PFSK-1 (cell line): ENCODE measurements around the gene C22orf15.

Source experiments
- FOXP2 ChIP-seq: optimal IDR thresholded peaks from 2 replicates; pipeline ENCODE3; 2011; ENCODE audit warnings: borderline replicate concordance, control low read depth, inconsistent platforms; ENCODE audit not compliant: insufficient read depth; ENCODE audit errors: extremely low read length, extremely low read depth
- POLR2AphosphoS5 ChIP-seq: IDR thresholded peaks from 2 replicates; pipeline ENCODE4 v1.6.1; 2012; ENCODE audit warnings: low read depth, mild to moderate bottlenecking, control low read depth, low read length, moderate library complexity
- REST ChIP-seq, 2 experiments: IDR thresholded peaks; 2 replicates each; pipeline versions ENCODE4 v1.6.1 to v1.8.0; 2011 to 2012; ENCODE audit warnings: low read depth in 2 of 2, low read length in 2 of 2, control low read depth in 1 of 2, inconsistent platforms in 1 of 2, mild to moderate bottlenecking in 1 of 2, moderate library complexity in 1 of 2; ENCODE audit not compliant: insufficient read depth in 1 of 2
- SIN3A ChIP-seq: IDR thresholded peaks from 2 replicates; pipeline ENCODE4 v1.6.1; 2012; ENCODE audit warnings: mild to moderate bottlenecking, low read length, moderate library complexity, borderline replicate concordance; ENCODE audit not compliant: insufficient read depth
- TAF1 ChIP-seq: IDR thresholded peaks from 2 replicates; pipeline ENCODE4 v1.6.1; 2012; ENCODE audit warnings: low read length, control low read depth, borderline replicate concordance; ENCODE audit not compliant: insufficient read depth

The C22orf15 gene

DNA sequence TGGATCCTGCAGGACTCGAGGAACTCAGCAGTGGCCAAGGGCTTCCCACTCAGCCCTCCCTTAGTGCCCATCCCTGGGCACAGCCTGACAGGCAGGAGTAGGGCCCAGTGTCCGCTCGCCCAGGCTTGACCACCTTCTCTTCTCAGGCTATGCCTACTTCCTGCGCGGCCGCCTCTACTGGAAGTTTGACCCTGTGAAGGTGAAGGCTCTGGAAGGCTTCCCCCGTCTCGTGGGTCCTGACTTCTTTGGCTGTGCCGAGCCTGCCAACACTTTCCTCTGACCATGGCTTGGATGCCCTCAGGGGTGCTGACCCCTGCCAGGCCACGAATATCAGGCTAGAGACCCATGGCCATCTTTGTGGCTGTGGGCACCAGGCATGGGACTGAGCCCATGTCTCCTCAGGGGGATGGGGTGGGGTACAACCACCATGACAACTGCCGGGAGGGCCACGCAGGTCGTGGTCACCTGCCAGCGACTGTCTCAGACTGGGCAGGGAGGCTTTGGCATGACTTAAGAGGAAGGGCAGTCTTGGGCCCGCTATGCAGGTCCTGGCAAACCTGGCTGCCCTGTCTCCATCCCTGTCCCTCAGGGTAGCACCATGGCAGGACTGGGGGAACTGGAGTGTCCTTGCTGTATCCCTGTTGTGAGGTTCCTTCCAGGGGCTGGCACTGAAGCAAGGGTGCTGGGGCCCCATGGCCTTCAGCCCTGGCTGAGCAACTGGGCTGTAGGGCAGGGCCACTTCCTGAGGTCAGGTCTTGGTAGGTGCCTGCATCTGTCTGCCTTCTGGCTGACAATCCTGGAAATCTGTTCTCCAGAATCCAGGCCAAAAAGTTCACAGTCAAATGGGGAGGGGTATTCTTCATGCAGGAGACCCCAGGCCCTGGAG is 20.7 kb downstream of the C22orf15 start:
- TF ChIP-seq TAF1 = no peak
- no peak for TF ChIP-seq FOXP2
- no peak for TF ChIP-seq REST (IDR thresholded peaks at IDR 0.05; ENCODE audit: insufficient read depth in 1 of 2, low read depth in 2 of 2, low read length in 2 of 2)
- TF ChIP-seq POLR2AphosphoS5 = no peak
- no peak for TF ChIP-seq SIN3A

DNA sequence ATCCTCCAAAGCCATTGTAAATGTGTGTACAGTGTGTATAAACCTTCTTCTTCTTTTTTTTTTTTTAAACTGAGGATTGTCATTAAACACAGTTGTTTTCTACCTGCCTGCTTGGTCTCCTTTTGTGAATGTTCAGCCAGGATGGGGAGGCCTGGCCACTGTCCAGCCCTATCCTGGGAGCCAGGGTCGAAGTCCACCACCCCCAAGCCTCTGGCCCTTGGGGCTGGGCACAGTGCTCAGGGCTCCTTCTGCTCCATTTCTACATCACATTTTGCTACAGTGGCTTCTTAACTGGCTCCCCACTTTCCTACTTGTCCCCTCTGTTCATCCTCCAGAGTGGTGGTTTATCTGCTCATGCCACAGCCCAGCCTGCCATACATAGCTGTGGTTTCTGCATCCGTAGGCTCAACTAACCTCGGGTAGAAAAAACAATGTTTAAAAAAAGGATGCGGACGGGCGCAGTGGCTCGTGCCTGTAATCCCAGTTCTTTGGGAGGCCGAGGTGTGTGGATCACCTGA is 21.5 kb downstream of the C22orf15 start:
- TF ChIP-seq POLR2AphosphoS5 (no peak), FOXP2 (no peak), TAF1 (no peak), SIN3A (no peak), REST (IDR thresholded peaks at IDR 0.05; ENCODE audit: insufficient read depth in 1 of 2, low read depth in 2 of 2, low read length in 2 of 2) (no peak)

- no peak for TF ChIP-seq REST (IDR thresholded peaks at IDR 0.05; ENCODE audit: insufficient read depth in 1 of 2, low read depth in 2 of 2, low read length in 2 of 2)
Observed at GRCh38 chr22:23786261-23786710, 23.5 kb downstream of the C22orf15 start.

DNA sequence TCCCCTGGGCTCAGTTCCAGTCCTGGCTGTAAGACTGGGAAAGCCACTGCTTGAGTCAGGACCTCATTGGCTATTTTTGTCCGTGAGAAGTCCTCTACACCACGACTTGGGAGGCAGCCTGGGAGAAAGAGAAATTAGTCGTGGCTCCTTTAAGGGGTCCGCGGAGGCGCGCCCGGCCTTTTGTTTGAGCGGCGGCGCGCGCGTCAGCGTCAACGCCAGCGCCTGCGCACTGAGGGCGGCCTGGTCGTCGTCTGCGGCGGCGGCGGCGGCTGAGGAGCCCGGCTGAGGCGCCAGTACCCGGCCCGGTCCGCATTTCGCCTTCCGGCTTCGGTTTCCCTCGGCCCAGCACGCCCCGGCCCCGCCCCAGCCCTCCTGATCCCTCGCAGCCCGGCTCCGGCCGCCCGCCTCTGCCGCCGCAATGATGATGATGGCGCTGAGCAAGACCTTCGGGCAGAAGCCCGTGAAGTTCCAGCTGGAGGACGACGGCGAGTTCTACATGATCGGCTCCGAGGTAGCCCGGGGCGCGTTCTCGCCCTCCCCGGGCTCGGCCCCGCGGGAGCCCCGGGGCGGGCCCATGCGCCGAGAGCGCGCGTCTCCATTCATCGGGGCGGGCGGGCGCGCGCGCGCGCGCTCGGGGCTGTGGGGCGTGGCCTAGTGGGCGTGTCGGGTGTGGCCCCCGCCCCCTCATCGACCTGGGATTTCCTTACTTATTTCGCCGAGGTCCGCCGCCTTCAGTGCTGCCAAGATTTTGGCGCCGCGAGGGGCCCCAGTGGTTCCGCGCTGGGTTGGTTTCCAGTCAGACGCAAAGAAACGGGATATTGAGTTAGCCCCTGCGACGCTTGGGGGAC is 24.2 kb downstream of the C22orf15 start, which contains the start of gene SMARCB1:
Gene SMARCB1, plus strand, starts transcription at position 215 of the 848 bp plus-strand sequence. Its CDS starts 204 bp downstream, at position 419.
- peak; percentile 66 for TF ChIP-seq FOXP2
- peak; percentile 23; the same call in 1 of the 2 replicates for TF ChIP-seq SIN3A
- TF ChIP-seq TAF1 = peak; percentile 49; the same call in 1 of the 2 replicates
- peak; percentile 73 for TF ChIP-seq POLR2AphosphoS5
- no peak for TF ChIP-seq REST (IDR thresholded peaks at IDR 0.05; ENCODE audit: insufficient read depth in 1 of 2, low read depth in 2 of 2, low read length in 2 of 2)
